ENCODE data around the gene CD63. TPM values are rescaled to one million over a fixed set of nuclear protein-coding genes. Genes with fewer than 3 reads are reported as not detected.
A peak's percentile ranks its signal among the peaks of the same experiment; 100 is the strongest.

The CD63 gene
- total and polyA plus RNA-seq, 5 experiments from 2014 or later: 41.0 to 412 (median 119) TPM

GRCh38 chr12:55700255-55701018, 28.4 kb downstream of the CD63 start:
- Mint-ChIP-seq H3K4me3 (no peak overlapping the region), H3K27me3 (no peaks in the 10 kb centered on the region), H3K9me3 (no peaks in the 10 kb centered on the region), H3K36me3 (no peaks in the 10 kb centered on the region), H3K27ac (no peak overlapping the region), H3K4me1 (peaks cover 0 to 2% (median under 1%) of the 10 kb centered on the region in 4 donors)
- POLR2A ChIA-PET: no interaction called here
- ATAC-seq (no peak), DNase-seq (peak in 1 of 10 donors; percentile 55)

- H3K9me3 Mint-ChIP-seq: no peaks in the 10 kb centered on the region
- POLR2A ChIA-PET: no interaction called here
- no peaks in the 10 kb centered on the region for H3K27me3 Mint-ChIP-seq
- no peaks in the 10 kb centered on the region for H3K36me3 Mint-ChIP-seq
- H3K4me3 Mint-ChIP-seq: no peak overlapping the region
- no peak for ATAC-seq
- peak in 1 of 10 donors; percentile 31 for DNase-seq
- H3K27ac Mint-ChIP-seq: peak overlapping the region in 3 of 10 donors; percentile 15 to 61 (median 55)
- peaks cover 0 to 2% (median under 1%) of the 10 kb centered on the region in 4 donors for H3K4me1 Mint-ChIP-seq
Observed at GRCh38 chr12:55699471-55700055, 29.2 kb downstream of the CD63 start.

GRCh38 chr12:55698965-55699364, 29.8 kb downstream of the CD63 start:
- Mint-ChIP-seq H3K27me3 (no peaks in the 10 kb centered on the region), H3K4me3 (no peak overlapping the region), H3K4me1 (peaks cover 0 to 2% (median under 1%) of the 10 kb centered on the region in 4 donors), H3K36me3 (no peaks in the 10 kb centered on the region), H3K27ac (no peak overlapping the region), H3K9me3 (no peaks in the 10 kb centered on the region)
- ATAC-seq (no peak), DNase-seq (no peak)
- POLR2A ChIA-PET: no interaction called here

- Mint-ChIP-seq H3K4me3 (no peak overlapping the region), H3K27me3 (no peaks in the 10 kb centered on the region), H3K9me3 (no peaks in the 10 kb centered on the region), H3K27ac (no peak overlapping the region), H3K4me1 (peaks cover 0 to 2% (median under 1%) of the 10 kb centered on the region in 4 donors), H3K36me3 (no peaks in the 10 kb centered on the region)
- peak in 1 of 10 donors; percentile 62 for DNase-seq
- POLR2A ChIA-PET: no interaction called here
- ATAC-seq: no peak
Observed at GRCh38 chr12:55698241-55698955, 30.4 kb downstream of the CD63 start.

- ATAC-seq: no peak
- Mint-ChIP-seq H3K4me3 (no peak overlapping the region), H3K27me3 (no peaks in the 10 kb centered on the region)
Observed at GRCh38 chr12:55697686-55698085, 31.1 kb downstream of the CD63 start.

GRCh38 chr12:55696796-55697462, 31.9 kb downstream of the CD63 start:
- H3K4me1 Mint-ChIP-seq: peaks cover 0 to 2% (median under 1%) of the 10 kb centered on the region in 4 donors
- peak overlapping the region in 2 of 10 donors; percentile 21 to 51 for H3K27ac Mint-ChIP-seq
- DNase-seq: peak in 1 of 10 donors; percentile 31
- no peaks in the 10 kb centered on the region for H3K27me3 Mint-ChIP-seq
- H3K36me3 Mint-ChIP-seq: no peaks in the 10 kb centered on the region
- no peak for ATAC-seq
- H3K9me3 Mint-ChIP-seq: no peaks in the 10 kb centered on the region
- H3K4me3 Mint-ChIP-seq: no peak overlapping the region
- POLR2A ChIA-PET: no interaction called here

More at GRCh38 chr12:55697686-55698085, 31.1 kb downstream of the CD63 start:
- no peaks in the 10 kb centered on the region for H3K36me3 Mint-ChIP-seq
- POLR2A ChIA-PET: no interaction called here
- DNase-seq: peak in 1 of 10 donors; percentile 41
- H3K9me3 Mint-ChIP-seq: no peaks in the 10 kb centered on the region
- H3K27ac Mint-ChIP-seq: peak overlapping the region in 1 of 10 donors; percentile 51
- peaks cover 0 to 2% (median under 1%) of the 10 kb centered on the region in 4 donors for H3K4me1 Mint-ChIP-seq

GRCh38 chr12:55696141-55696540, 32.7 kb downstream of the CD63 start:
- Mint-ChIP-seq H3K4me1 (peaks cover 0 to 2% (median under 1%) of the 10 kb centered on the region in 4 donors), H3K4me3 (no peak overlapping the region), H3K27ac (peak overlapping the region in 1 of 10 donors; percentile 21), H3K9me3 (no peaks in the 10 kb centered on the region), H3K36me3 (no peaks in the 10 kb centered on the region), H3K27me3 (no peaks in the 10 kb centered on the region)
- DNase-seq: peak in 1 of 10 donors; percentile 32
- POLR2A ChIA-PET: no interaction called here
- no peak for ATAC-seq

GRCh38 chr12:55695349-55695748, 33.5 kb downstream of the CD63 start:
- no peaks in the 10 kb centered on the region for H3K36me3 Mint-ChIP-seq
- POLR2A ChIA-PET: no interaction called here
- H3K9me3 Mint-ChIP-seq: no peaks in the 10 kb centered on the region
- ATAC-seq: no peak
- H3K27me3 Mint-ChIP-seq: no peaks in the 10 kb centered on the region
- H3K27ac Mint-ChIP-seq: no peak overlapping the region
- H3K4me3 Mint-ChIP-seq: no peak overlapping the region
- DNase-seq: peak in 1 of 10 donors; percentile 41
- H3K4me1 Mint-ChIP-seq: peaks cover 0 to 2% (median under 1%) of the 10 kb centered on the region in 4 donors

GRCh38 chr12:55694651-55695050, 34.2 kb downstream of the CD63 start:
- ATAC-seq (no peak), DNase-seq (no peak)
- Mint-ChIP-seq H3K27ac (no peak overlapping the region), H3K36me3 (no peaks in the 10 kb centered on the region), H3K9me3 (no peaks in the 10 kb centered on the region), H3K4me3 (no peak overlapping the region), H3K27me3 (no peaks in the 10 kb centered on the region), H3K4me1 (peaks cover 0 to 2% (median under 1%) of the 10 kb centered on the region in 4 donors)
- POLR2A ChIA-PET: no interaction called here

- Mint-ChIP-seq H3K27me3 (no peaks in the 10 kb centered on the region), H3K4me1 (peaks cover 0 to 3% (median 1%) of the 10 kb centered on the region in 4 donors), H3K36me3 (no peaks in the 10 kb centered on the region), H3K4me3 (no peak overlapping the region), H3K9me3 (no peaks in the 10 kb centered on the region), H3K27ac (no peak overlapping the region)
- no peak for DNase-seq
- POLR2A ChIA-PET: no interaction called here
- ATAC-seq: no peak
Observed at GRCh38 chr12:55694188-55694515, 34.7 kb downstream of the CD63 start.

GRCh38 chr12:55693323-55694187, 35.3 kb downstream of the CD63 start:
- H3K9me3 Mint-ChIP-seq: no peaks in the 10 kb centered on the region
- H3K4me3 Mint-ChIP-seq: no peak overlapping the region
- H3K27ac Mint-ChIP-seq: no peak overlapping the region
- no peaks in the 10 kb centered on the region for H3K36me3 Mint-ChIP-seq
- no peak for ATAC-seq
- DNase-seq: no peak
- no peaks in the 10 kb centered on the region for H3K27me3 Mint-ChIP-seq
- peaks cover 0 to 3% (median 2%) of the 10 kb centered on the region in 4 donors for H3K4me1 Mint-ChIP-seq
- POLR2A ChIA-PET: interaction anchor here (0.6 kb wide), 1 partner anchor 59 kb away, joined by 7 read pairs; no protein-coding TSS in a partner anchor
